SH-SY5Y (cell line): ENCODE measurements around the gene CDHR1.

ENCODE experiments used
- GATA2 ChIP-seq: IDR thresholded peaks from 2 replicates; pipeline ENCODE4 v1.6.1; 2011; ENCODE audit warnings: mild to moderate bottlenecking, low read depth, low read length
- GATA3 ChIP-seq: IDR thresholded peaks from 2 replicates; pipeline ENCODE4 v1.6.1; 2011; ENCODE audit warnings: low read depth, mild to moderate bottlenecking, low read length, moderate library complexity

CDHR1 gene

DNA sequence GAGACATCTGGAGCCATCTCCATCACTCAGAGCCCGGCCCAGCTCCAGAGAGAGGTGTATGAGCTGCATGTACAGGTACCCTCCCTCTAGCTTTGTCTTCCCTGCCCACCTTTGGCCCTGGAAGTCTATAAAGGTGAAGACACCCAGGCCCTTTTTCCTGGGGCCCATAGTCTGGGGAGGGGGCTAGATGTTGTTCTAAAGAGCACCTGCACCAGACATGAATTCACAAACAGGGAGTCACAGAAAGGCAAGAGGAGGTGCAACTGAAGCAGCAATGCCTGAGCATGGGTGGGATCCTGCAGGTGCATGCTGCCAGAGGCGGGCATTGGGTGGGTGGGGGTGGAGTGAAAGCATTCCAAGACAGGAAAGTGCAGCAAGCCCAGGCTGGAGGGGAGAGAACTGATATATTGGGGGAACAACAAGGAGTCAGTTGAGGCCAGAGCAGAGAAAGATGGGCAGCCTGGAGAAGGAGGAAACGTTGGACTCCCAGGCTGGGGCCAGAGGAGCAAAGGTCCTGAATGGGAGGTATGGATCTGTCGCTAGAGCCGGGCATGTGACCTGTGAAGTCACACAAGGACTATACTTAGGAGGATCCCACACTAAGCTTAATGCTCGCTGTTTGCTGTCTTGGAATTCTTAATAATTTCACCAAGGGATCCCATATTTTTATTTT is 11.7 kb downstream of the CDHR1 start:
- TF ChIP-seq GATA2: no peak
- TF ChIP-seq GATA3: no peak

DNA sequence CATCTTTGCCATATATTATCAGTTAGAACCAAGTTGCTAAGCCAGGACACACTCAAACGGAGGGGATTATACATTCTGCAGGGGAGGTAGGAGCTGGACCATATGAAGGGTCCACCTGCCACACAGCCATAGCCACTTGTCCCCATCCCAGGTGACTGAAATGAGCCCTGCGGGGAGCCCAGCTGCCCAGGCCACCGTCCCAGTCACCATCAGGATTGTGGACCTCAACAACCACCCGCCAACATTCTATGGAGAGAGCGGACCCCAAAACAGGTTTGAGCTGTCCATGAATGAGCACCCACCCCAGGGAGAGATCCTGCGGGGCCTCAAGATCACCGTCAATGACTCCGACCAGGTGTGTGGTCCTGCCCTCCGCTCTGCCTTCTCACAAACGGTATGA is 13.7 kb downstream of the CDHR1 start:
- TF ChIP-seq GATA3 (no peak), GATA2 (no peak)

- TF ChIP-seq GATA2 (no peak), GATA3 (no peak)
These were observed 17.2 kb downstream of the CDHR1 start for GRCh38 chr10:84211566-84211965.

GRCh38 chr10:84212014-84212413 is 17.7 kb downstream of the CDHR1 start:
- TF ChIP-seq GATA2 (no peak), GATA3 (no peak)

- no peak for TF ChIP-seq GATA2
- TF ChIP-seq GATA3: no peak
These were observed 18.7 kb downstream of the CDHR1 start for GRCh38 chr10:84213076-84213475.

- TF ChIP-seq GATA2: no peak
- no peak for TF ChIP-seq GATA3
These were observed 19.8 kb downstream of the CDHR1 start for GRCh38 chr10:84214046-84214572.

DNA sequence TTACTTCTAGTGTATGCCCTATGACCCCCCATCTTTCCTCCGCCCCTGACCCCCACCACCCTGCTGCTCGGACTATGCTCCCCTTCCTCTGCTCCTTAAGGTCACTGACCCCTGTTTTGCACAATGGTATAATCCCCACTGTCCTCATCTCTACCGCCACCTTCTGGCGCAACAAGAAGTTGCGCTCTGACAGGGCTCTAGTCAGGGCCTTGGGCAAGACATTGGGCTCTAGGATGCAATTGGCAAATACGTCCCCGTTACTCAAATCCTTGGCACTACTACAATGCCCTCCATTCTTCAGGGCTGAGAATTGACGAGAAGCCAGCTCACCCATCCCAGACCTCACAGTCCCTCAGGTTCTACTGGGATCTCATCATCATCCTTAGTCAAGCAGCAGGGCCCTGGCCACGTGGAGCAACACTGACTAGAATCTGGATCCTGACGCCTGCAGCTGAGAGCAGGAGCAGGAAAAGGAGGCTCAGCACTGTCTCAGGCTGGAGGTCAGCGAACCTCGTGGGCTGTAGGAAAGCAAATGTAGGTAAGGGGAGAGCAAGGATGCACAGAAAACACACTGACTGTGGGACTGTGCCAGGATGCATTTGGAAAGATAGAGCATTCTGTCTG is 20.4 kb downstream of the CDHR1 start:
- no peak for TF ChIP-seq GATA3
- no peak for TF ChIP-seq GATA2

DNA sequence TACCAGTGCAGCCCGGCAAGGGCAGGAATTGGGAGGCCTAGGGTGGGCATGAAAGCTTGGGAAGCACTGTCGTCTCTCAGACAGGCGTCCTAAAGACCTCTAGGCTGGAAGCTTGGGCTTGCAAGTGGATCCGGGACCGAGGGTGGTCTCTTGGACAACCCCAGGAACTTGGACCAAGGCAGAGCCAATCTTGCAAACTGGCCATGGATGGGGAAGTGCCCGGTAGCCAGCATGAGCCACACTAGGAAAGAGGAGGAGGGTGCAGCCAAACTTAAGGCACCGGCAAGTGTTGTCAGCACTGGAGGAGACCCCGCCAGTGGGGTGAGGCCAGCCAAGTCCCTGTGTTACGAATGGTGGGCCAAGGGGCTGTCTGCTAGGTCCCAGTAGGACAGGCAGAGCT is 22.5 kb downstream of the CDHR1 start:
- TF ChIP-seq GATA3 (no peak), GATA2 (no peak)

DNA sequence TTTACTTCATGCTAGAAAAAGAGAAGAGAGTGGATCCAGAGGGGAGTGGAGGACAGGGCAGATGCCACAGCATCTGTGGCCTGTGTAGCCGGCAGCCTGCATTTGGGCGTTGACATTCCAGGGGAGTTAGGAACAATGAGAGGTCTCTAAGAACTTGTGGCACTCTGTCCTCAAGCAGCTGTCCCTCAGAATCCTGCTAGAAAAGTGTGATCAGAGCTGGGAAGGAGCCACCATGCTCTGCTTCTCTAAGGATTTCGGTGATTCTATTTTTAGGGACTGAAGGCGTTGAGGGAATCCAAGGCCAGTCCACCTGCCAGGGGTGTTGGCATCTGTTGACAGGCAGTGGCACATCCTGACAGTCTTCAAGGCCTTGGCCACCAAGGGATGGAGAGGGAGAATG is 23.4 kb downstream of the CDHR1 start:
- no peak for TF ChIP-seq GATA3
- no peak for TF ChIP-seq GATA2

DNA sequence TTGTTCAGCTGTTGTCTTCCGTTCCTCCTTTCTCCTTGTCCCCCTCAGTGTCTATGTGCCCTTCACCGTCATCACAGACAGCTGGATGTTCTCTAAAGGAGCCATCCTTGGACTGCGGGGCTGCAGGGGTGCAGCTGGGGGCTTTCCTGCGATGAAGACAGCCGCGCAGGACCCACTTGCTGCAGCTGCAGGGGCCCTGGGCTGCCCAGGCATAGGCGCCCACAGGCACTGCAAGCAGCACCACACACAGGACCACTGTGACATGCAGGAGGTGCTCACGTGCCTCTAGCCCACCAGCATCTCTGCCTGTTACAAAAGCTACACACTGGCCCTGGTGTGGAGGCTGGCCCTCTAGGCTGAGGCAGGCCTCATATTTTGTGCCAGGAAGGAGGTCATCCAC is 27.6 kb downstream of the CDHR1 start:
- TF ChIP-seq GATA3 (no peak), GATA2 (no peak)

DNA sequence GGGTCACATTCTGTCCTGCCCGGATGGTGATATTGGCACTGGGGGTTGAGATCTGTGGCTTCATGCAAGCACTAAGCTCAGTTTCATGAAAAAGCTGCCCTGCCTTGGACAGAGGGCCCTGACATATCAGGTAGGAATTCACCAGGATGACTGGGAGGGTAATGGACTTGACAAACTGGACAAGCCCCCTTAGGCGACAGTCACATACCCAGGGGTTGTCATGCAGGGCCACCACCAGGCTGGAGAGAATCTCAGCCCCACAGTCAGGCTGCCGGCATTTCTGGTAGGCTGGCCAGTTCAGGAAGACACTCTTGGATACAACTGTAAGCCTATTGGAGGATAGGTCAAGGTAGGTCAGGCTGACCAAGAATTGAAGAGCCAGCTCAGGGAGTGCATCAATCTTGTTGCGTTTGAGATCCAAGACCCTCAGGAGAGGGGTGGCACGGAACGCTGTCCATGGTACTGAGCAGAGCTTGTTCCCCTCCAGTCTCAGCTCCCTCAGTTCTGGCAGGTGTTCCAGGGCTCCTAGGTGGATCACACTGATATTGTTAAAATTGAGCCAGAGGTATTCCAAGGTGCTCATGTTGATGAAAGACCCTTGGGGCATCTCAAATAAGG is 30.2 kb downstream of the CDHR1 start:
- no peak for TF ChIP-seq GATA2
- TF ChIP-seq GATA3: no peak

DNA sequence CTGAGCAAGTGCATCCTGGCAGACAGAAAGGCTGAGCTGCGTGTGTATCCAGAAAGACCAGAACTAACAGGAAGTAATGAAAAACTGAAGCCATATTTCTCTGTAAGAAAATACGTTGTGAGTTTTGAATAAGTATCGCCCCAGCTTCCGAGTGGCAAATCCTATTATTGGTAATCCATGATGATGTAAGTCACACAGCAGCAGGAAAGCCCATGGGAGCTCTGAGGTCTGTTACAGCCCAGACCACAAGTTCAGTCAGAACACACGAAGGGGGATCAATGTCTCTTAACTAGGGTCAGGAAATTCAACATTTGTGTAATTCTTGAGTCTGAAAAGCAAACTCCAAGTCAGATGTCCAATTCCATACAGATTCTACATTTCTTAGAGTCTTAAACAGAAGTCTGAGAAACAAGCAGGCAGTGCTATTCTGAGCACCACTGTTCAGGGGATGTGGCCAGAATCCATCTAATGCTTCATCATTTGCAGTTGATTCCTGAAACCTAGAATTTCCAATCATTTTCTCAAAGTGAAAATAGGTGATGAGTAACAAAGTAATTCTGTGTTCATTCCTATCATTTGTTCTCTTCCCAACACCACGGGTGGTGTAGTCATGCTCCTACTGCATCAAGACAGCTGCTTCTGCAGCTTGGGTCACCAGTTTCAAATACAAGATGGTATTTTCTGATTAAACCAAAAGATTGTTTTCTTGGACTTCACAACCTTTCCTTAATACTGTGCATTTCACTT is 31.3 kb downstream of the CDHR1 start, which contains the start of gene LRIT2:
LRIT2 (minus strand) TSS at position 118 of the 747 bp plus-strand sequence; CDS start at position 94, 24 bp downstream.
- no peak for TF ChIP-seq GATA3
- no peak for TF ChIP-seq GATA2

- TF ChIP-seq GATA2 (no peak), GATA3 (no peak)
These were observed 32.3 kb downstream of the CDHR1 start for GRCh38 chr10:84226616-84227015.

- TF ChIP-seq GATA3: no peak
- no peak for TF ChIP-seq GATA2
These were observed 33.5 kb downstream of the CDHR1 start for GRCh38 chr10:84227810-84228209.
